Activated CD4-positive, alpha-beta T cell treated with anti-CD3 and anti-CD28 coated beads for 4 hours (primary cell): ENCODE results near the gene FARS2.

Experiments
- DNase-seq, 2 donors: peaks; one replicate each; pipeline ENCODE4 v3.0.0-alpha.2; 2020

Gene FARS2

GRCh38 chr6:5471637-5472398 lies 210.5 kb downstream of the FARS2 start:
- no peak for DNase-seq

- DNase-seq: no peak
Observed at GRCh38 chr6:5472571-5472970, 211.3 kb downstream of the FARS2 start.

GRCh38 chr6:5475779-5476178 lies 214.5 kb downstream of the FARS2 start:
- no peak for DNase-seq

- DNase-seq: no peak
Observed at GRCh38 chr6:5478380-5478779, 217.1 kb downstream of the FARS2 start.

GRCh38 chr6:5481033-5481432 lies 219.7 kb downstream of the FARS2 start:
- no peak for DNase-seq

- DNase-seq: no peak
Observed at GRCh38 chr6:5481750-5482149, 220.4 kb downstream of the FARS2 start.

- DNase-seq: no peak
Observed at GRCh38 chr6:5482619-5483018, 221.3 kb downstream of the FARS2 start.

GRCh38 chr6:5484692-5485091 lies 223.4 kb downstream of the FARS2 start:
- no peak for DNase-seq

- no peak for DNase-seq
Observed at GRCh38 chr6:5486214-5486613, 224.9 kb downstream of the FARS2 start.

GRCh38 chr6:5490501-5491069 lies 229.3 kb downstream of the FARS2 start:
- DNase-seq: no peak

GRCh38 chr6:5492356-5492755 lies 231.0 kb downstream of the FARS2 start:
- no peak for DNase-seq

- no peak for DNase-seq
Observed at GRCh38 chr6:5493806-5494205, 232.5 kb downstream of the FARS2 start.

GRCh38 chr6:5497896-5498578 lies 236.7 kb downstream of the FARS2 start:
- no peak for DNase-seq

GRCh38 chr6:5498579-5498899 lies 237.2 kb downstream of the FARS2 start:
- no peak for DNase-seq

GRCh38 chr6:5499644-5500306 lies 238.5 kb downstream of the FARS2 start:
- no peak for DNase-seq

- DNase-seq: no peak
Observed at GRCh38 chr6:5501837-5502236, 240.5 kb downstream of the FARS2 start.

GRCh38 chr6:5504078-5504477 lies 242.8 kb downstream of the FARS2 start:
- DNase-seq: no peak

- DNase-seq: no peak
Observed at GRCh38 chr6:5506149-5506548, 244.8 kb downstream of the FARS2 start.

GRCh38 chr6:5506597-5506996 lies 245.3 kb downstream of the FARS2 start:
- DNase-seq: no peak

- no peak for DNase-seq
Observed at GRCh38 chr6:5507131-5507681, 245.9 kb downstream of the FARS2 start.

- no peak for DNase-seq
Observed at GRCh38 chr6:5509106-5509505, 247.8 kb downstream of the FARS2 start.

- DNase-seq: no peak
Observed at GRCh38 chr6:5510331-5511133, 249.2 kb downstream of the FARS2 start.

- DNase-seq: no peak
Observed at GRCh38 chr6:5511954-5512353, 250.6 kb downstream of the FARS2 start.
